ENCODE measurements around the gene IL15RA.
"Not testable (repeated sequence)": the region's sequence is repeated elsewhere in the genome, so short reads cannot be mapped to it uniquely, and the experiment has no call there.

IL15RA gene

DNA sequence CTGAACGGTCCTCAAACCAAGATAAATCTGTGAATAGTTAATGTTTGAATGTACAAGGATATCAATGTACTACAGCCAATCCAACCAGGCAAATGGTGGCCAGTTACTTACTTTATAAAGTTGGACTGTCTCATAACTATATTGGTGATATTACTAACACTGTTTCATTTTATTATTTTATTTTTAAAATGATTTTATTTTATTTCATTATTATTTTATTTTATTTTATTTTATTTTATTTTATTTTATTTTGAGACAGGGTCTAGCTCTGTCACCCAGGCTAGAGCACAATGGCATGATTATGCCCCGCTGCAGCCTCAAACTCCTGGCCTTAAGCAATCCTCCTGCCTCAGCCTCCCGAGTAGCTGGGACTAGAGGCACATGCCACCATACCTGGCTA lies 6.8 kb downstream of the IL15RA start:
- DNase-seq: no peak

DNA sequence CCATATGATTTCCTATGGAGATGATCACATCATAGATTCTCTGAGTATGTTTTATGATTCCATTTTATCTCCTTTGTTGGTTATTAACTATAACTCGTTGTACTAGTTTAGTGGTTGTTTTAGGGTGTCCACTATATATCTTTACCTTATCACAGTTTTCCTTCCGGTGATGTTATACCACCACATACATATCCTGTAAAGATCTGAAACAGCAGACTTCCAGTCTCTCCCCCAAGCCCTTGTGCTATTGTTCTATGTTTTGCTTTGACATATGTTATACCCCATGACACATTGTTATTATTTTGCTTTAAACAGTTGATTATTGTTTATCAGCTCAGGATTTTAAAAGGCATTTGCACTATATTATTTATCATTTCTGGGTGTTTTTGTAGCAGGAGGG lies 7.3 kb downstream of the IL15RA start:
- DNase-seq: no peak

DNA sequence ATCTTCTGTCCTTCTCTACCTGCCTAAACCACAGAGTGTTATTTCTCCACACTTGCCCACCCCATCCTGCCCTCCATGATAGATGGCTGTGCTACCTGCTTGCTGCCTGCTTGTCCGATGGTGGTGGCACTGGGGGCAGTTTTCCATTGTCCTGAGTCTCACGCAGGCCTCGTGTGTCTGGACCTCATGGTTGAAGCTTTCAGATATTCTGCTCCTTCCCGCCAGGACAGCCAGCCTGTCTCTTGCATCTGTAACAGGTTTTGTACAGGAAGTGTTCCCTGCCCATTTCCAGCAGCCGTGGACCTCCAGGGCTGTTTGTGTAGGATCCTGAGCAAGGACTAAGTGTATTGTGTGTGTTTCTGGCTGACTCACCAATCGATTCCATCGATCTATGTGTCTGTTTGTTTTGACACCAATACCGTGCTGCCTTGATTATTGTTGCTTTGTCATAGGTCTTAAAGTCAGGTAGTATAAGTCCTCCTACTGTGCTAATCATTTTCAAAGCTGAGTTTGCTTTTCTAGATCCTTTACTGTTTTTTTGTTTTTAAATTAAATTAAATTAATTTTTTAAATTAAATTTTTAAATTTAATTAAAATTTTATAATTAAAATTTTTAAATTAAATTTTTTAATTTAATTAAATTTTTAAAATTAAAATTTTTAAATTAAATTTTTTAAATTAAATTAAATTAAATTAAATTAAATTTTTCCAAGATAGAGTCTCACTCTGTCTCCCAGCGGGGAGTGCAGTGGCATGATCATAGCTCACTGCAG lies 8.5 kb downstream of the IL15RA start:
- DNase-seq: no peak

DNA sequence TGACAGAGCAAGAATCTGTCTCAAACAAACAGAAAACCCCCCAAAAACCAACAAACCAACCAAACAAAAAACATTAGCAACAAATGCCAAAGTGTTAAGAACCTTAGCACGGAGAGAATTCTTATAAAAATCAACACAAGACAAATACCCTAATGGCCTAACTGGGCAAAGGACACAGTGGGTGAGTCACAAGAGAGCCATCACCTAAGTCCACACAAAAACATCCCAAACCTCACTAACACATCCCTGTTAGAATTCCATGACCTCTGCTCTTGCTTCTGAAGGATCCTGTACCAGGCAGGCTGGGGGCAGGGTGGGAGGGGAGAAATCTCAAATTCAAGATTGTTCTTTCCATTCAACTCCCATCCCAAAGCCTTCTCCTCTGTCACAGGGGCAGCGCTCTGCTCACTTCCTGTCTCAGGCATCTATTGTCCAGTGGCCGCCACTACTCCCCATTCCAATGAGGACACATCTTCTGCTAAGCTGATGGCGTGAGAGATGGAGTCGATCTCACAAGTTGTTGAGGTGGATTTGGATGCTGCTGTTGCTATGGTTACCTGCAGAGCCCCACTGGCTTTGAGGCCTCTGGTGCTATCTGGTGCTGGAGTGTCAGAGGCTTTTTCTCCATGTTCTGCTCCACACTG lies 9.2 kb downstream of the IL15RA start:
- no peak for DNase-seq

DNA sequence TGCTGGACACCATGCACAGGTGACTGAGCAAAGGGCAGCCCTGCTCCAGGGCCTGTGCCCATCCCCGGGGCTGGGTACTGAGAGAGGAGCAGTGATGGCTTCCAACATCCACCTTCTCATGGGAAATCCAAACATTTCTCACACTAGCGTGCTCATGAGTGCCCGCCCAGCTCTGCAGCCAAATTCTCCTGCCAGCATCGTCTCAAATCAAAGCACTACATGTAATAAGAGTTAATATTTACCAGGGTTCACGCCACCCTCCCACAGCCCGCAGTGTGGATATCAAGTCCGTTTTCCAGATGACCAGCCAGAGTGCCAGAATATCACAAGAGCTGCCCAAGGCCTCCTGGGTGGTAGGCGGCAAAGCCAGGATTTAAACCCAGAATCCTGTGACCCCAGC lies 12.1 kb downstream of the IL15RA start:
- DNase-seq: no peak

DNA sequence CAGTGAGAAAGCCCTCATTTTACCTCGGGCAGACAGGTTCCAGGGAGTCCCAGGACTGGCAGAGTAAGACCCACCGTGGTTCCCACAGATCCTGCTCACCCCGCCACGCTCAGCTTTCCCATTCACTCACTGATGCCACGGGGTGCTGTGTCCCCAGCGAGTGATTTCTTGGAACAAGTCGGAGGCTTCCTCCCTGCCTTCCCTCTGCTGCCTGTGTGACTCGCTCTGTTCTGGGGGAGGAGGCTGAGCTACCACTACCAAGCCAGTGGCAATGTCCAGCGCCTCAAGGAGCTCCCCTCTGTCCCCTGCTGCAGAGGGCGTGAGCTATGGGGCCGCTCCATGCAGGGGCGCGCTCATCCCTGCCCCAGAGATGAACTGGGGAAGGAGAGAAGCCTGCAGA lies 12.6 kb downstream of the IL15RA start:
- no peak for DNase-seq

DNA sequence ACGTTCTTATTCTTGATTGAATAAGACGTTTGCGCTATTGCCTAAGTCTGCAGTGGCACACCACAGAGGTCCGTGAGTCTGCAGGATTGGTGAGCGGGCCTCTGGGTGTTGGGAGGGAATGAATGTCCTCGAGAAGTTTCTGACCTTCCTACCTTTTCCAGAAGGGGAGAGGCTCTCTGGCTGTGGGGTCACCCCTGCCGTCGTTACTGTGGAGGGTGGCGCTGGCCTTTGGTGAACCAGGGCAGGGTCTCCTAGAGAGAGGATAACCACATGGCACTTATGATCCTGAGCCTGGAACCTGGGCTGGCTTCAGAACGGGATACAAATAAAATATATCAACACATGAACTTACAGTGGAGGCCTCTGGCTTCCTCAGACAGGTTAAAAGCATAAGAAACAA lies 13.8 kb downstream of the IL15RA start:
- DNase-seq: no peak

DNA sequence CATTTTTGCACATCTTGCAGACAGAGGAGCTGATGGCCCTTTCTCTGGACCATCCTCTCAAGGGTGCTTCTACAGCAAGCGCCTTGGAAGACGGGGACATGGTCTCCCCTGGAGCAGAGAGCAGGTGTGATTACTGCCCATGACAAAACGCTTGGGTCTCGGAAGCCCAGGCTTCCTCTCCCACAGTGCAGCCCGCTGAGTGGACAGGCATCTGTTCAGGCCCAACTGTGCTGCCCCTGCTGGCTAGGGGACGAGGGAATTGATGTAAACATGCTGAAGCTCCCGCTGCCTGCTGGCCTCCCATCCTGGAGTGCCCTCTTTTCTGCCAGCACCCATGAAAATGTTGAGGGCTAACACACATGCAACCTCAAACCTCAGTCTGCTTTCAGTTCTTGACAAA lies 14.3 kb downstream of the IL15RA start:
- no peak for DNase-seq

DNA sequence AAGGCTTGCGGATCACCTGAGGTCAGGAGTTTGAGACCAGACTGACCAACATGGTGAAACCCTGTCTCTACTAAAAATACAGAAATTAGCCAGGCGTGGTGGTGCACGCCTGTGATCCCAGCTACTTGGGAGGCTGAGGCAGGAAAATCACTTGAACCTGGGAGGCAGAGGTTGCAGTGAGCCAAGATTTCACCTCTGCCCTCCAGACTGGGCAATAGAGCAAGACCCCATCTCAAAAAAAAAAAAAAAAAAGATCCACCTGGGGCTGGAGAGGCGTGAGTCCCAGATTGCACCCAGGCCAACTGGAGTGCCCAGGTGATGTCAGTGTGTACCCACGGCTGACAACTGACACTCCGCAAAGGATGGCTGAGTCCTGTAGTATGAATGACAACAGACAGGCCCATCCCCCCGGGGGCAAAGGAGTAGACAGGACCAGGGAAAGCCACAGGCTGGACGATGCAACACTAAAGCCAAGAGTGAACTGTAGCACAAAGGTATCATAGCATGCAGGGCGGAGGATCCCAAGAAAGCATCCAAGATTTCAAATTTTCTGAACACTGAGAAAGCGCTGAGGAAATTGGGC lies 14.9 kb downstream of the IL15RA start:
- DNase-seq: not testable (repeated sequence)

DNA sequence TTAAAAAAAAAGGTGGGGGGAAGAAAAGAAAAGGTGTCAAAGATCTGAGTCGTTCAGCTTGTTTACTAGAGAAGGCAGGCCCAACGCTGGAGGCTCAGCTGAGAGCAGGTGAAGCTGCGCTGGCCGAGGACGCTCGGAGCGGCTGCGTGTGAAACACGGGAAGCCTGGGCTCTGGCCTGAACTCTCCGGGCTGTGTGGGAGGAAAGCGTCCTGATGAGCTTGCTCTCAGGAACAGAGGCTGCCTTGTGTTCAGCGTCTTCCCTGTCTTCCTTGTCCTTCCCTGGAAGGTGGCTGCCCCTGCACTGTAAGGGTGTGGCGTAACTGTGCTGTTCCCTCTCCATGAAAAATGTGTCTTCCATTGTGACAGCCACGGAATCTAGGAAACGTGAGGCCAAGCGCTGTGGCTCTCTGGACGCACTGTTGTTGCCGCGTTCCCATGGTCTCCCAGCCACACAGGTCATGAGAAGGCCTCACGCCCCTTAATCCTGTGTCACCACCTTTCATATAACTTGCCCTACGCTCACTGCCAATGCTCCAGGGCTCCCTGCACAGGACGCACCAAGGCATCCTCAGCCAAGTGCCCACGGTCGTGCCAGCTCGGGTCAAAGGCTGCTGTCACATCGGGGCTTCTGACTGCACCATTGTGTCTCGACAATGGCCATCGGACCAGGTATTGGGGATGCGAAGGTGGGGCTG lies 15.8 kb downstream of the IL15RA start:
- DNase-seq: no peak

DNA sequence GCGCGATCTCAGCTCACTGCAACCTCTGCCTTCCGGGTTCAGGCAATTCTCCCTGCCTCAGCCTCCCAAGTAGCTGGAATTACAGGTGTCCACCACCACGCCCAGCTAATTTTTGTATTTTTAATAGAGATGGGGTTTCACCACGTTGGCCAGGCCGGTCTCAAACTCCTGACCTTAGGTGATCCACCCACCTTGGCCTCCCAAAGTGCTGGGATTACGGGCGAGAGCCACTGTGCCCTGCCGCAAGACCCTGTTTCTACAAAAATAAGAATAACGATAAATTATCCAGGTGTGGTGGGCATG lies 16.4 kb downstream of the IL15RA start:
- DNase-seq: not testable (repeated sequence)

DNA sequence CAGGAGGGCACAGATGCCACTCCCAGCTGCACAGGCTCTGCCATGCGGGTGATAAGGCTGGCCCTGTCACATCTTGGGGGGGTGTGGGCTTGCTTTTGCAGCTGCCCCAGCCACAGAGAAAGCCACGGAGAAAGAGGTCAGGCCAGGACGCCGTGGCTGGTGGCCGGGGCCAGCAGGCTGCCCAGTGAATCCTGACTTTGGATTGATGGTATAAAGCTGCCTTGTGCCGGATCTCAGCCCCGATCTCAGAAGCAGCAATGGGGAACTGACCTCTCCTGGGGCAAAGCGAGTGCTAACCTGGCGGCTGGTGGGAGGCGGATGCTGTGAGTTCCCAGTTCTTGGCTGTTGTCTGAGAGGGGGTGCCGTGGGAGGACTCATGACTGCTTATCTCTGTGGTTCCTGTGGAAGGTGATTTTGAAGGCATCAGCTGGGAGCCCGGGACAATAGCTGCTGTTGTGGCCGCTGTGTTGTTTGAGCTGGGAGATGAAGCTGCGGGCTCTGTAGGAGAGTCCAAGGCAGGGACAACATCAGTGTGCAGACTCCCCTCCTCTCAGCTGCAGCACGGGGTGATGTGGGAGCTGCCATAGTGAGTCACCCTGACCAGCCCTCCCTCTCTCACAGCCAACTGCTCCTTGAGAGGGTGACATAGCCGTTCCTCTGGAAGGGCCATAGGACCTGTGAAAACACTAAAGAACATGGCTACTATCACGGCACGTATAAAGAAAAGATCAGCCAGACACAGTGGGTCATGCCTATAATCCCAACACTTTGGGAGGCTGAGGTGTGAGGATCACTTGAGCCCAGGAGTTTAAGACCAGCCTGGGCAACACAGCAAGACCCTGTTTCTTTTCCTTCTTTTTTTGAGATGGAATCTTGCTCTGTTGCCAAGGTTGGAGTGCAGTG lies 17.0 kb downstream of the IL15RA start:
- DNase-seq: no peak

DNA sequence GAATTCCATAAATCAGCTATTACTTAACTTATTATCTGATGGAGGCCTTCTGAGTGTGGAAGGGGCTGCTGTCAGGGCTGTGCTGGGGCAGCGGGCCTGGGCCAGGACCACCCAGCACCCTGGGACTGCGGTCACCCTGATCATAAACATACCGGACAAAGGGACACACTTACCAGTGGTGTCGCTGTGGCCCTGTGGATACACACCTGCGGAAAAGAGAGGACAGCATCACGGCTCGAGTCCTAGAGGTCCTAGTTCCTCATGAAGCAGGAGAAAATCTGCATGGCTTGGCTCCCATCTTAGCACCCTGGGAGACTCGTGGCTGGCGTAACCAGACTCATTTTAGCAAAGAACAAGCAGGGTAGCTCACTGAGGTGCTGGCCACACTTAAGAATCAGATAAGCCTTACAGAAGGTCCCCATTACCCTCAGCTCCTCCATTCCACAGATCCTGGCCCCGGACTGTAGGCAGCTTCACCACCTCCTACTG lies 17.7 kb downstream of the IL15RA start:
- DNase-seq: no peak

DNA sequence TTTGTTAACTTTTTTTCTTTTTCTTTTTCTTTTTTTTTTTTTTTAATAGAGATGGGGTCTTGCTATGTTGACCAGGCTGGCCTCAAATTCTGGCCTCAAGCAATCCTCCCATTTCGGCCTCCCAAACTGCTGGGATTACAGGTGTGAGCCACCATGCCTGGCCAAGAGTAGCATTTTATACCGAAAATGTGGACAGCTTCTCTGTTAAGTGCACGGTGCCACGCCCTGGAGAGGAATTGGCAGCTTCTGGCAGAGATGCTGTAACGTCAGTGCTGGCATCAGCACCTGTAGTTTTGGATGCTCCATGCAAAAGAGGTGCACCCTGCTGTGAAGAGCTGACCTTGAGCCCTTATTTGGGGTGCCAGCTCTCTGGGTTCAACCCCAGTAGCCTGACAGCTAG lies 18.2 kb downstream of the IL15RA start:
- no peak for DNase-seq

DNA sequence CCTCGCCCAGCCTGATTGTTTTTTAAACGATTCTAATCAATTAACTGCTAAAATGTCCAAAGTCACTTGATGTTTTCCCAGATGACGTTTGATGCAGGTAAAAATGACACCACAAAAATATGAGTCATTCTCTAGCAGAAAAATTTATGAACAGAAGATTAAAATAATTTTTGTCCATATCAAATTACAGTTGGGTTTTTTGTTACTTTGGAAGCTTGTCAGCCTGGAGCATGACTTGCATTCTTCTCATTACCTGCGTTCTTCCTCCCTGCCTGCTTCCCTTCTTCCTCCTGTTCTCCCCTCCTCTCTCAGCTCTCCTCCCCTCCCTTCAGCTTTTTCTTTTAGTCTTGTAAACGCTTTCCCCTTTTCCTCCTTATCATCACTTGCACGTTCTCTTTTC lies 18.7 kb downstream of the IL15RA start:
- DNase-seq: no peak

DNA sequence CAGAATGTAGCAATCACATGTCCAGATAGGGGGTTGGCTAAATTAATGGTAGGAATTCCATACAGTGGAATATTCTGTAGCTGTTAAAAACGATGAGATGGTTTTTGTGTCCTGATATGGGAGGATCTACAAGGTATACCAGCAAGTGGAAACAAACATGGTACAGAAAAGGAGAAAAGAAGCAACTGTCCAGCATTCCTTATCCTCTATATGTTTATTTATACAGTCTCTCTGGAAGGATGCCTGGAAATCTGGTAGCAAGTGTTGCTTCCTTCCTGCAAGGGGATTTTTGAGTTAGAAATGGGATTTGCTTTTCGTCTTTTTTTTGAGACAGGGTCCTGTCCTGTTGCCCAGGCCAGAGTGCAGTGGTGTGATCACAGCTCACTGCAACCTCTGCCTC lies 19.3 kb downstream of the IL15RA start:
- DNase-seq: no peak

DNA sequence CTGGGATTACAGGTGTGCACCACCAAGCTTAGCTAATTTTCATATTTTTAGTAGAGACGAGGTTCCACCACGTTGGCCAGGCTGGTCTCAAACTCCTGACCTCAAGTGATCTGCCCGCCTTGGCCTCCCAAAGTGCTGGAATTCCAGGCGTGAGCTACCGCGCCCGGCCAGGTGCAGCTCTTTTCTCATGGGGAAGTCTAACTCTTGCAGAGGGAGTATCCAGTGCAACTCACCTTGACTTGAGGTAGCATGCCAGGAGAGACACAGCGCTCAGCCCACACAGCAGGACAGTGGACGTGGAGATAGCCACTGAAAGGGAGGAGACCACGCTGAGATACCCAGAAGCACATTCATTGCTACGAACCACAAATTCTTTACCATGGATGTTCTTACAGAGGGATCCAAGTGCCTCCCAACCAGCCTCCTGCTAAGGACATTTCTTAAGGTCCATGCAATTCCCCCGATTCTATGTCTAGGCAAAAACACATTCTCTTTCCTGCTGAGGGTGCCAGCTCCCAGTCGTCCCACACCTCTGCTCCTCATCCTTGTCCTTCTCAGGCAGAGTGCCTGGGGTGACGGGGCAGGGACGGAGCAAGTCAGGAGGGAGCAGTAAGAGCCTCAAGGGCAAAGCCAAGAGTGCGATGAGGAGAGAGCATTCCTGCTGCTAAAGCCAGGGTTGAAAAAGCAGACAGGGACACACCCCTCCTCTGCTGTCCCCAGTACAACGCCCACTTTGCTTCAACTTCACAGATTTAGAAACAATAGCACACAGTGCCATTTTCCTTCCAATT lies 21.0 kb downstream of the IL15RA start:
- no peak for DNase-seq

DNA sequence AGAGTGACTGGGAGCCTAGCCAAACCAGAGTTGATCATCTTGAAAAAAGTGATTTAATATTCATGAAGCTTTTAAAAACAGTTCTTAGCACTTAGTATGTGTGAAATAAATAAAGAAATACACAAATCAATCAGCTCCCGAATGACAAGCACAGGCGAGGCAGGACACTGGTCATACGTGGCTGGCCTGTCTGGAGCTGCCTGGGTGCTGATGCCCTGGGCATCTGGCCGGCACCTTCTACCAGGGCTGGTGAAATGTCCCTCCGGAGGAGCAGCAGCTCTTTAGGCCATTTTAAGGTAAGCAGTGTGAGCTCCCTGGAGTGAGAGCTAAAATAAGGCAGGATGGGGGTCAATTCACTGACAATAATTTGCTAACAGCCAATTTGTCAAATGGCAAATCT lies 23.7 kb downstream of the IL15RA start:
- no peak for DNase-seq

DNA sequence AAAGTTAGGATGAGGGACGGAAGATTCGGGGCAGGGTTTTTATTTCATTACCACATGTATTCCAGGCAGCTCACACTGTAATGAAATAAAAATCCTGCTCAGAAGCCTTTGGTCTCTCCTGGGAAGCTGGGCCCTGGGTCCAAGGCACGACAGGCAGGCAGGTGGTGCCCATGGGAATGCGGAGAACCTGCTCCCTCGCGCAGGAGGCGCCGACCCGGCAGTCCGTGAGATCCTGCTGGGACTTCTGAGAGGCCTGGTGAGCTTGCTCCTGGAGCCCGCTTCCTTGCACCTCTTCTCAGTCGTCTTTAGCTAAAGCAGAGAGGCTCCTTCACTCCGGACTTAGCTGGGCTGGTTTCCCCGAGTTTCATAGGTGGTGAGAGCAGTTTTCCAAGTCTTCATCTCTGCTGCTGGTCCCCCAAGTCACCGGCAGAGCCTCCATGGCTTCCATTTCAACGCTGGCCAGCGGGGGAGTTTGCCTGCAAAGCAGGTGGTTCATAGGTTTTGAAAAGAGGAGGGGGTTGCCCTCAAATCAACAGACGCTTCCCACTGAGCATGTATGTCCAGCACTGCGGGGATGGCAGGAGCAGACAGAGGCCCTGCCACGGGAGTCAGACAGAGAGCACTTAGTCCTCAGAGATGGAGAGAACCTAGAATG lies 24.5 kb downstream of the IL15RA start:
- no peak for DNase-seq
